OCI-LY3 (cell line): ENCODE data around the gene ARSG.
"Not testable (repeated sequence)": the region's sequence is repeated elsewhere in the genome, so short reads cannot be mapped to it uniquely, and the experiment has no call there.

Source experiments
- H2AFZ ChIP-seq: fragments of 200-600, 300-600 bp; shearing (Covaris generic); 2 replicates; pipeline ENCODE4 v1.6.0; 2014; ENCODE audit warnings: antibody characterized with exemption, low read depth, low read length
- H3K27ac ChIP-seq: fragments of 200-600, 300-600 bp; sonication (generic); 2 replicates; pipeline ENCODE4 v1.5.1; 2014; ENCODE audit warnings: mild to moderate bottlenecking, low read length, moderate library complexity, mixed read lengths
- H3K27me3 ChIP-seq: fragments of 200-600, 300-600 bp; sonication (generic); 2 replicates; pipeline ENCODE4 v1.6.1; 2014; ENCODE audit warnings: low read depth, low read length, mixed read lengths
- H3K36me3 ChIP-seq: fragments of 200-600, 300-600 bp; sonication (generic); replicated peaks from 2 replicates; pipeline ENCODE3; 2014; ENCODE audit warnings: low read depth, low read length, mixed read lengths
- H3K4me1 ChIP-seq: fragments of 300-600, 200-600 bp; sonication (generic); 2 replicates; pipeline ENCODE4 v1.6.1; 2014; ENCODE audit warnings: low read length, mixed read lengths
- H3K4me2 ChIP-seq: fragments of 200-600, 300-600 bp; sonication (generic); 2 replicates; pipeline ENCODE4 v1.6.1; 2014; ENCODE audit warnings: low read length, mixed read lengths
- H3K4me3 ChIP-seq: fragments of 300-600, 200-600 bp; sonication (generic); 2 replicates; pipeline ENCODE4 v1.5.1; 2014; ENCODE audit warnings: antibody characterized with exemption, mild to moderate bottlenecking, low read length, moderate library complexity
- H3K79me2 ChIP-seq: fragments of 300-600, 200-600 bp; shearing (Covaris generic); 2 replicates; pipeline ENCODE4 v1.6.1; 2014; ENCODE audit warnings: mild to moderate bottlenecking, low read length, mixed read lengths
- H3K9ac ChIP-seq: fragments of 300-600, 200-600 bp; shearing (Covaris generic); 2 replicates; pipeline ENCODE4 v1.6.0; 2014; ENCODE audit warnings: mild to moderate bottlenecking, low read length, moderate library complexity
- H3K9me3 ChIP-seq: fragments of 200-600, 300-600 bp; shearing (Covaris generic); 2 replicates; pipeline ENCODE4 v1.6.1; 2014; ENCODE audit warnings: low read length, mixed read lengths; ENCODE audit not compliant: insufficient read depth
- H4K20me1 ChIP-seq: fragments of 200-600, 300-600 bp; sonication (generic); 2 replicates; pipeline ENCODE4 v1.6.1; 2016; ENCODE audit warnings: low read length, mixed read lengths; ENCODE audit not compliant: insufficient read depth
- EZH2phosphoT487 ChIP-seq: fragments of 200-600 bp; shearing (Covaris generic); IDR thresholded peaks from 2 replicates; pipeline ENCODE4 v1.6.1; 2018; ENCODE audit warnings: antibody characterized with exemption, mixed run types, low read depth
- TF ChIP-seq, protein P1 (sequence below): fragments of 200-600, 300-600 bp; sonication (generic); IDR thresholded peaks from 2 replicates; pipeline ENCODE4 v1.5.1; 2014; ENCODE audit warnings: antibody characterized with exemption, low read length, low read depth

ARSG gene

DNA sequence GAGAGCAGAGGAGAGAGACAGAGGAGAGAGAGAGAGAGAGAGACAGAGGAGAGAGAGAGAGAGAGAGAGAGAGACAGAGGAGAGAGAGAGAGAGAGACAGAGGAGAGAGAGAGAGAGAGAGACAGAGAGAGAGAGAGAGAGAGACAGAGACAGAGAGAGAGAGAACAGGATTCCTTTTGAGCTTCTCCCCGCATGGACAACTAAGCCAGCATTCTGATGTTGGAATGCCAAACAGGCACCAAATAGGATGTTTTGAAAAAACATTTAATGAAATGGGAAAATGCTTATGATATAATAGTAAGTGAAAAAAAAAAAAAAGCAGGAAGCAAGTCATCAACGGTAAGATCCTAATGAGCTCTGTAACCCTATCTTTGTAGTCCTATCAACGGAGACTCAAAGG lies 60.7 kb downstream of the ARSG start:
- Histone ChIP-seq H3K4me3 (no peak overlapping the region), H3K4me1 (peaks cover 4% of the 10 kb centered on the region), H4K20me1 (no peaks in the 10 kb centered on the region), H3K27me3 (no peaks in the 10 kb centered on the region), H3K9ac (no peak overlapping the region), H3K9me3 (no peaks in the 10 kb centered on the region), H3K36me3 (no peaks in the 10 kb centered on the region), H3K27ac (no peak overlapping the region), H3K79me2 (no peaks in the 10 kb centered on the region), H3K4me2 (no peak overlapping the region), H2AFZ (no peak overlapping the region)
- TF ChIP-seq EZH2phosphoT487: no peak
- TF ChIP-seq, protein P1, sequence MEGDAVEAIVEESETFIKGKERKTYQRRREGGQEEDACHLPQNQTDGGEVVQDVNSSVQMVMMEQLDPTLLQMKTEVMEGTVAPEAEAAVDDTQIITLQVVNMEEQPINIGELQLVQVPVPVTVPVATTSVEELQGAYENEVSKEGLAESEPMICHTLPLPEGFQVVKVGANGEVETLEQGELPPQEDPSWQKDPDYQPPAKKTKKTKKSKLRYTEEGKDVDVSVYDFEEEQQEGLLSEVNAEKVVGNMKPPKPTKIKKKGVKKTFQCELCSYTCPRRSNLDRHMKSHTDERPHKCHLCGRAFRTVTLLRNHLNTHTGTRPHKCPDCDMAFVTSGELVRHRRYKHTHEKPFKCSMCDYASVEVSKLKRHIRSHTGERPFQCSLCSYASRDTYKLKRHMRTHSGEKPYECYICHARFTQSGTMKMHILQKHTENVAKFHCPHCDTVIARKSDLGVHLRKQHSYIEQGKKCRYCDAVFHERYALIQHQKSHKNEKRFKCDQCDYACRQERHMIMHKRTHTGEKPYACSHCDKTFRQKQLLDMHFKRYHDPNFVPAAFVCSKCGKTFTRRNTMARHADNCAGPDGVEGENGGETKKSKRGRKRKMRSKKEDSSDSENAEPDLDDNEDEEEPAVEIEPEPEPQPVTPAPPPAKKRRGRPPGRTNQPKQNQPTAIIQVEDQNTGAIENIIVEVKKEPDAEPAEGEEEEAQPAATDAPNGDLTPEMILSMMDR: no peak

DNA sequence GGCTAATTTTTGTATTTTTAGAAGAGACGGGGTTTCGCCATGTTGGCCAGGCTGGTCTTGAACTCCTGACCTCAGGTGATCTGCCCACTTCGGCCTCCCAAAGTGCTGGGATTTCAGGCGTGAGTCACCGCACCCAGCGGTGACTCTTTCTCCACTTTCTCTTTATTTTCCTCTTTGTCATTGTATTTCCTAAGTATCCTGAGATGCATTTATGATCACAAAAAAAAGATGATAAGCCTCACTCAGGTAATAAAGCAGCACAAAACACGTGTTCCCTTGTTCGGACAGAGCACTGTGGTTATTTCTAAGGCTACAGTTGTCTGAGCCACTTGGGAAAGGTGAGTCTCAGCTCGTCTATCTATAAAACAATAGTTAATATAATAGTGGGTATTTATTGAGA lies 61.4 kb downstream of the ARSG start:
- not testable (repeated sequence) for H3K9me3 ChIP-seq, H3K4me1 ChIP-seq, H3K79me2 ChIP-seq, H2AFZ ChIP-seq, H3K9ac ChIP-seq, H3K27me3 ChIP-seq, H4K20me1 ChIP-seq, H3K27ac ChIP-seq, H3K36me3 ChIP-seq, H3K4me2 ChIP-seq, H3K4me3 ChIP-seq

DNA sequence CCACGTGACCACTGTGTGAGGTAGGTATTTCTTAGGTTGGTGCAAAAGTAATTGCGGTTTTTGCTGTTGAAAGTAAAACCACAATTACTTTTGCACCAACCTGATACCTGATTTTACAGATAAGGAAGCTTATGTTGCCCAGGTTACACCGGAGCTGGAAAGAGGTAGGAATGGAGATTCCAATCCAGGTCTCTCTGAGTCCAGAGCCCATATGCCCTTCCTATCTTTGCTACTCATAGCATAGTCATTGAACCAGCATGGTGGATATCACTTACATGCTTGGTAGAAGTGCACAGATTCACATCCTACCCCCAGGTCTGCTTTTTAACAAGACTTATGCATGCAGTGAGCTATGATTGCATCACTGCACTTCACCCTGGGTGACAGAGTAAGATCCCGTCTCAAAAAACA lies 61.8 kb downstream of the ARSG start:
- Histone ChIP-seq H3K9me3 (no peaks in the 10 kb centered on the region), H2AFZ (no peak overlapping the region), H3K4me1 (no peaks in the 10 kb centered on the region), H3K27ac (no peak overlapping the region), H3K9ac (no peak overlapping the region), H3K27me3 (no peaks in the 10 kb centered on the region), H3K4me2 (no peak overlapping the region), H3K36me3 (no peaks in the 10 kb centered on the region), H3K4me3 (no peak overlapping the region), H4K20me1 (no peaks in the 10 kb centered on the region), H3K79me2 (no peaks in the 10 kb centered on the region)
- TF ChIP-seq EZH2phosphoT487: no peak
- TF ChIP-seq, protein P1: no peak

DNA sequence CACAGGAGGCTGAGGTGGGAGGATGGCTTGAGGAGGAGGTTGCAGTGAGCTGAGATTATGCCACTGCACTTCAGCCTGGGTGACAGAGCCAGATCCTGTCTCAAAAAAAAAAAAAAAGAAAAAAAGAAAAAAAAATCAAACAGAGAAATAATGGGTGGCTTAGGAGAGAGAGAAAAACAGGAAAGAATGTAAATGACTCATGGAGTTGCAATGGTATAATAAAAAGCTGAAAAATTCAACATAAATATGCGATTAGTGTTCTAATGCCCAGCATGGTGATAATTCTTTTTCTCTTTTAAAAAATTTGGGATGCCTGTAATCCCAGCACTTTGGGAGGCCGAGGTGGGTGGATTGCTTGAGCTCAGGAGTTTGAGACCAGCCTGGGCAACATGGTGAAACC lies 63.0 kb downstream of the ARSG start:
- H3K27ac ChIP-seq, H2AFZ ChIP-seq, H3K36me3 ChIP-seq, H3K27me3 ChIP-seq, H3K9me3 ChIP-seq, H3K4me2 ChIP-seq, H3K79me2 ChIP-seq, H4K20me1 ChIP-seq, H3K4me1 ChIP-seq, H3K9ac ChIP-seq, H3K4me3 ChIP-seq: not testable (repeated sequence)

DNA sequence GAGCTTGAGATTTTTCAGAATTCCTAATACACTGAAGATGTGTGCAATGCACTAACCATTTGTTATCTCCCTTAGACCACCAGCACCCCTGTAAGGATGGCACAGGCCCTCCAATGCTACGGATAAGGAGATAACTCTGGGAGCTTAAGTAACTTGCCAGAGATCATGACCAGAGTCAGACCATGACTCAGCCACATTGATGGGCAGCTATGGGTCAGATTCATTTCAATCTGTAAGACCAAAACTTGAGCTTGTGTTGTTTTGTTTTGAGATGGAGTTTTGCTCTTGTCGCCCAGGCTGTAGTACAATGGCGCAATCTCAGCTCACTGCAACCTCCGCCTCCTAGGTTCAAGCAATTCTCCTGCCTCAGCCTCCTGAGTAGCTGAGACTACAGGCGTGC lies 63.8 kb downstream of the ARSG start:
- not testable (repeated sequence) for H2AFZ ChIP-seq, H3K36me3 ChIP-seq, H3K27me3 ChIP-seq, H3K27ac ChIP-seq, H3K9ac ChIP-seq, H3K4me1 ChIP-seq, H3K4me3 ChIP-seq, H4K20me1 ChIP-seq, H3K4me2 ChIP-seq, H3K79me2 ChIP-seq, H3K9me3 ChIP-seq

DNA sequence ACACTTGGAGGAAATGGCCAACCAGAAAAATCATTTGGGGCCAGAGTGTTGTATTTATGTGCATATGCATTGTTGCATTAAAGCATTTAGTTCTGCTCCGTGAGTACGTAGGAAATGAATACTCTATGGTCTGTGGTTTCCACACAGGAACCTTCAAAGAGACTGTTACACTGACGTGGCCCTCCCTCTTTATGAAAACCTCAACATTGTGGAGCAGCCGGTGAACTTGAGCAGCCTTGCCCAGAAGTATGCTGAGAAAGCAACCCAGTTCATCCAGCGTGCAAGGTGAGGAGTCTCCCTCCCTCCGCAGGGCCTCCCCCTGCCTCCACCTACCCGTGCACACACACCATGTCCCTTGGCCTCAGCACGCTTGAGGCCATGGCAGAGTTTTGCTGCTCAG lies 65.2 kb downstream of the ARSG start:
- Histone ChIP-seq H3K27me3 (no peaks in the 10 kb centered on the region), H4K20me1 (no peaks in the 10 kb centered on the region), H3K9me3 (no peaks in the 10 kb centered on the region), H3K4me3 (no peak overlapping the region), H3K4me1 (no peaks in the 10 kb centered on the region), H3K9ac (no peak overlapping the region), H3K4me2 (no peak overlapping the region), H3K79me2 (no peaks in the 10 kb centered on the region), H3K36me3 (no peaks in the 10 kb centered on the region), H2AFZ (no peak overlapping the region), H3K27ac (no peak overlapping the region)
- no peak for TF ChIP-seq EZH2phosphoT487
- TF ChIP-seq, protein P1: no peak
